ENCODE measurements around the gene NKAIN2.

The NKAIN2 gene

GRCh38 chr6:124775121-124775520 lies 971.5 kb downstream of the NKAIN2 start:
- ChIA-PET POLR2A (no interaction called here), CTCF (interaction anchor here (0.6 to 1.4 kb wide), 2 partner anchors 21 to 1006 kb away, joined by 3 read pairs; no protein-coding TSS in a partner anchor)
- no peaks in the 10 kb centered on the region for H3K9me3 ChIP-seq (ENCODE audit: control insufficient read depth, insufficient read depth, low read depth, low read length)
- H3K4me3 ChIP-seq (ENCODE audit: low read depth, low read length) = no peak overlapping the region
- no peaks in the 10 kb centered on the region for H3K36me3 ChIP-seq (ENCODE audit: control insufficient read depth in 2 of 2, insufficient read depth in 1 of 2, low read length in 2 of 2)
- peaks cover 21% of the 10 kb centered on the region for H3K4me1 ChIP-seq (ENCODE audit: control insufficient read depth, insufficient read depth, low read length)
- no peak for TF ChIP-seq RBAK (tag by site-specific recombination; IDR thresholded peaks at IDR 0.05)
- no peak for TF ChIP-seq SP2 (tag by site-specific recombination; IDR thresholded peaks at IDR 0.05)
- no peak for TF ChIP-seq ZNF362 (tag by site-specific recombination; IDR thresholded peaks at IDR 0.05)
- no peak for TF ChIP-seq ZNF560 (tag by site-specific recombination; IDR thresholded peaks at IDR 0.05; ENCODE audit: borderline replicate concordance)
- TF ChIP-seq ZNF211 (tag by site-specific recombination; IDR thresholded peaks at IDR 0.05; ENCODE audit: low read depth) = no peak
- no peak for TF ChIP-seq ZNF707 (tag by site-specific recombination; IDR thresholded peaks at IDR 0.05)
- TF ChIP-seq MZF1 (tag by site-specific recombination; IDR thresholded peaks at IDR 0.05; ENCODE audit: borderline replicate concordance) = no peak
- no peak for TF ChIP-seq HOXD13 (CRISPR knock-in tag; IDR thresholded peaks at IDR 0.05; ENCODE audit: borderline replicate concordance)
- TF ChIP-seq ZNF48 (tag by site-specific recombination; IDR thresholded peaks at IDR 0.05) = no peak
- TF ChIP-seq ZNF501 (tag by site-specific recombination; IDR thresholded peaks at IDR 0.05) = no peak
- no peak for TF ChIP-seq ZBTB1 (tag by site-specific recombination; IDR thresholded peaks at IDR 0.05)
- TF ChIP-seq ZNF645 (tag by site-specific recombination; IDR thresholded peaks at IDR 0.05) = no peak
- H3K27ac ChIP-seq (ENCODE audit: extremely low read depth, low read depth, low read length) = no peak overlapping the region

- Histone ChIP-seq H3K36me3 (ENCODE audit: control insufficient read depth in 2 of 2, insufficient read depth in 1 of 2, low read length in 2 of 2) (no peaks in the 10 kb centered on the region), H3K4me1 (ENCODE audit: control insufficient read depth, insufficient read depth, low read length) (peaks cover 10% of the 10 kb centered on the region), H3K4me3 (ENCODE audit: low read depth, low read length) (no peak overlapping the region), H3K9me3 (ENCODE audit: control insufficient read depth, insufficient read depth, low read depth, low read length) (no peaks in the 10 kb centered on the region), H3K27ac (ENCODE audit: extremely low read depth, low read depth, low read length) (no peak overlapping the region)
- ChIA-PET POLR2A (no interaction called here), CTCF (no interaction called here)
- TF ChIP-seq SCRT2 (tag by site-specific recombination; IDR thresholded peaks at IDR 0.05) (no peak), ZNF239 (tag by site-specific recombination; IDR thresholded peaks at IDR 0.05) (no peak), ZNF514 (tag by site-specific recombination; IDR thresholded peaks at IDR 0.05) (no peak), ZNF416 (tag by site-specific recombination; IDR thresholded peaks at IDR 0.05) (no peak), ZNF394 (tag by site-specific recombination; IDR thresholded peaks at IDR 0.05; ENCODE audit: borderline replicate concordance) (no peak), EGR2 (tag by site-specific recombination; IDR thresholded peaks at IDR 0.05; ENCODE audit: low read depth) (no peak), ZNF18 (tag by site-specific recombination; IDR thresholded peaks at IDR 0.05) (no peak), ZNF837 (tag by site-specific recombination; IDR thresholded peaks at IDR 0.05) (no peak), HOXC10 (CRISPR knock-in tag; IDR thresholded peaks at IDR 0.05) (no peak), MZF1 (tag by site-specific recombination; IDR thresholded peaks at IDR 0.05; ENCODE audit: borderline replicate concordance) (no peak), ZNF660 (tag by site-specific recombination; IDR thresholded peaks at IDR 0.05) (no peak), ZNF548 (tag by site-specific recombination; IDR thresholded peaks at IDR 0.05) (no peak), SCRT1 (tag by site-specific recombination; IDR thresholded peaks at IDR 0.05; ENCODE audit: borderline replicate concordance) (no peak)
Measured at GRCh38 chr6:124777863-124778262, 974.2 kb downstream of the NKAIN2 start.
